HG02759 (cell line): ENCODE results near the gene LIMS1.
"Not testable (repeated sequence)": the region's sequence is repeated elsewhere in the genome, so short reads cannot be mapped to it uniquely, and the experiment has no call there.

ENCODE experiments used
- ATAC-seq: cut with Tn5 transposase; IDR thresholded peaks from one replicate; pipeline ENCODE4 v1.9.1; 2021; ENCODE audit warnings: mild to moderate bottlenecking, moderate library complexity; ENCODE audit not compliant: unreplicated experiment

LIMS1 gene

GRCh38 chr2:108704871-108705270 lies 170.6 kb downstream of the LIMS1 start:
- ATAC-seq, result no peak

GRCh38 chr2:108707300-108707699 lies 173.0 kb downstream of the LIMS1 start:
- no peak for ATAC-seq

- ATAC-seq, result not testable (repeated sequence)
These were observed 182.7 kb downstream of the LIMS1 start for GRCh38 chr2:108716971-108717370.

GRCh38 chr2:108719149-108720044 lies 185.1 kb downstream of the LIMS1 start, which contains the start of gene RANBP2:
TSS of gene RANBP2 (plus strand) at chr2:108719482. CDS start at chr2:108719607, 125 bp downstream.
- ATAC-seq, result peak; percentile 98

GRCh38 chr2:108726048-108726447 lies 191.8 kb downstream of the LIMS1 start:
- ATAC-seq, result not testable (repeated sequence)

GRCh38 chr2:108734656-108735055 lies 200.4 kb downstream of the LIMS1 start:
- ATAC-seq, result not testable (repeated sequence)
